ENCODE results near the gene ANO2.
A peak's percentile ranks its signal among the peaks of the same experiment; 100 is the strongest.

ANO2 gene

GRCh38 chr12:5797661-5798060 is 147.4 kb downstream of the ANO2 start:
- TF ChIP-seq CTCF (IDR thresholded peaks at IDR 0.05) = no peak
- intact Hi-C loops (cut with DNase I; ENCODE audit: low total_unique reads) = loop anchor here (10.0 kb wide), 1 partner anchor 373 kb away; no protein-coding TSS in a partner anchor
- Histone ChIP-seq H3K9me3 (no peaks in the 10 kb centered on the region), H3K27ac (no peak overlapping the region), H3K4me3 (no peak overlapping the region), H3K36me3 (no peaks in the 10 kb centered on the region), H3K27me3 (peaks cover 0 to 4% of the 10 kb centered on the region in 2 donors), H3K4me1 (no peaks in the 10 kb centered on the region)
- DNase-seq = no peak

- H3K9me3 ChIP-seq = no peaks in the 10 kb centered on the region
- no peaks in the 10 kb centered on the region for H3K4me1 ChIP-seq
- no peaks in the 10 kb centered on the region for H3K36me3 ChIP-seq
- intact Hi-C loops (cut with DNase I; ENCODE audit: low total_unique reads) = loop anchor here (10.0 kb wide), 1 partner anchor 372 kb away; no protein-coding TSS in a partner anchor
- H3K4me3 ChIP-seq = no peak overlapping the region
- H3K27me3 ChIP-seq = peaks cover 0 to 4% of the 10 kb centered on the region in 2 donors
- TF ChIP-seq CTCF (IDR thresholded peaks at IDR 0.05) = no peak
- no peak for DNase-seq
- no peak overlapping the region for H3K27ac ChIP-seq
Observed at GRCh38 chr12:5796959-5797225, 148.2 kb downstream of the ANO2 start.

GRCh38 chr12:5796171-5796958 is 148.7 kb downstream of the ANO2 start:
- H3K27ac ChIP-seq = no peak overlapping the region
- intact Hi-C loops (cut with DNase I; ENCODE audit: low total_unique reads) = loop anchor here (10.0 kb wide), 1 partner anchor 372 kb away; no protein-coding TSS in a partner anchor
- H3K27me3 ChIP-seq = peaks cover 0 to 4% of the 10 kb centered on the region in 2 donors
- no peaks in the 10 kb centered on the region for H3K9me3 ChIP-seq
- TF ChIP-seq CTCF (IDR thresholded peaks at IDR 0.05) = peak; percentile 59 to 64
- no peaks in the 10 kb centered on the region for H3K4me1 ChIP-seq
- H3K4me3 ChIP-seq = no peak overlapping the region
- no peak for DNase-seq
- no peaks in the 10 kb centered on the region for H3K36me3 ChIP-seq

- Histone ChIP-seq H3K36me3 (no peaks in the 10 kb centered on the region), H3K27me3 (peaks cover 0 to 9% of the 10 kb centered on the region in 2 donors), H3K9me3 (no peaks in the 10 kb centered on the region), H3K4me1 (no peaks in the 10 kb centered on the region), H3K4me3 (no peak overlapping the region), H3K27ac (no peak overlapping the region)
- DNase-seq = no peak
- TF ChIP-seq CTCF (IDR thresholded peaks at IDR 0.05) = no peak
- intact Hi-C loops (cut with DNase I; ENCODE audit: low total_unique reads) = loop anchor here (10.0 kb wide), 1 partner anchor 369 kb away; no protein-coding TSS in a partner anchor
Observed at GRCh38 chr12:5794156-5794555, 150.9 kb downstream of the ANO2 start.

- H3K27ac ChIP-seq = no peak overlapping the region
- H3K4me3 ChIP-seq = no peak overlapping the region
- intact Hi-C loops (cut with DNase I; ENCODE audit: low total_unique reads) = loop anchor here (10.0 kb wide), 1 partner anchor 368 kb away; no protein-coding TSS in a partner anchor
- no peak for DNase-seq
- no peak for TF ChIP-seq CTCF (IDR thresholded peaks at IDR 0.05)
- H3K27me3 ChIP-seq = peaks cover 0 to 13% of the 10 kb centered on the region in 2 donors
- H3K9me3 ChIP-seq = no peaks in the 10 kb centered on the region
- H3K4me1 ChIP-seq = no peaks in the 10 kb centered on the region
- H3K36me3 ChIP-seq = no peaks in the 10 kb centered on the region
Observed at GRCh38 chr12:5792343-5792742, 152.7 kb downstream of the ANO2 start.
